Brain microvascular endothelial cell (primary cell): ENCODE results near the gene ANTXR1.

Source experiments
- DNase-seq: peaks from one replicate; pipeline ENCODE4 v3.0.0-alpha.2; 2020
- H3K27ac ChIP-seq: fragments of 250-450 bp; sonication (Bioruptor Pico); 2 replicates; pipeline ENCODE4 v1.5.1; 2020; ENCODE audit warnings: mild to moderate bottlenecking, moderate library complexity
- H3K27me3 ChIP-seq: fragments of 250-450 bp; sonication (Bioruptor Pico); replicated peaks from 2 replicates; pipeline ENCODE4 v1.5.1; 2020; ENCODE audit warnings: mild to moderate bottlenecking
- H3K36me3 ChIP-seq: fragments of 250-450 bp; sonication (Bioruptor Pico); replicated peaks from 2 replicates; pipeline ENCODE4 v1.5.1; 2020; ENCODE audit warnings: mild to moderate bottlenecking
- H3K4me3 ChIP-seq: 2 replicates; pipeline ENCODE4 v1.5.1; 2011; ENCODE audit warnings: low read depth, mild to moderate bottlenecking, control low read depth, low read length, moderate library complexity
- CTCF ChIP-seq: IDR thresholded peaks from 2 replicates; pipeline ENCODE4 v1.5.1; 2011; ENCODE audit warnings: low read depth, mild to moderate bottlenecking, moderate library complexity, low read length, control low read depth, inconsistent platforms; ENCODE audit errors: missing control alignments
- in situ Hi-C: cut with HindIII; loops from 2 replicates; pipeline ENCODE4 v1.10.0; 2017; ENCODE audit warnings: low sequenced_read_pairs, low pct_ligation_motif_present

The ANTXR1 gene

GRCh38 chr2:69168950-69169654, 156.1 kb downstream of the ANTXR1 start:
- no peaks in the 10 kb centered on the region for H3K36me3 ChIP-seq
- TF ChIP-seq CTCF = no peak
- no peak for DNase-seq
- no peak overlapping the region for H3K27ac ChIP-seq
- H3K27me3 ChIP-seq = no peaks in the 10 kb centered on the region
- no peak overlapping the region for H3K4me3 ChIP-seq
- in situ Hi-C loops = no loop called here

- no peaks in the 10 kb centered on the region for H3K36me3 ChIP-seq
- H3K4me3 ChIP-seq = no peak overlapping the region
- TF ChIP-seq CTCF = no peak
- H3K27ac ChIP-seq = no peak overlapping the region
- H3K27me3 ChIP-seq = no peaks in the 10 kb centered on the region
- DNase-seq = no peak
- in situ Hi-C loops = no loop called here
These were observed 156.8 kb downstream of the ANTXR1 start for GRCh38 chr2:69169655-69170389.

- Histone ChIP-seq H3K36me3 (no peaks in the 10 kb centered on the region), H3K4me3 (no peak overlapping the region), H3K27ac (no peak overlapping the region), H3K27me3 (no peaks in the 10 kb centered on the region)
- in situ Hi-C loops = no loop called here
- no peak for TF ChIP-seq CTCF
- DNase-seq = no peak
These were observed 157.7 kb downstream of the ANTXR1 start for GRCh38 chr2:69170661-69171060.

- DNase-seq = no peak
- TF ChIP-seq CTCF = no peak
- in situ Hi-C loops = no loop called here
These were observed 158.3 kb downstream of the ANTXR1 start for GRCh38 chr2:69171116-69171896.

GRCh38 chr2:69171897-69172525, 159.0 kb downstream of the ANTXR1 start:
- in situ Hi-C loops = no loop called here
- no peak overlapping the region for H3K27ac ChIP-seq
- H3K4me3 ChIP-seq = no peak overlapping the region
- TF ChIP-seq CTCF = no peak
- no peak for DNase-seq
- no peaks in the 10 kb centered on the region for H3K36me3 ChIP-seq
- H3K27me3 ChIP-seq = no peaks in the 10 kb centered on the region

More at GRCh38 chr2:69171116-69171896, 158.3 kb downstream of the ANTXR1 start:
- Histone ChIP-seq H3K4me3 (no peak overlapping the region), H3K27me3 (no peaks in the 10 kb centered on the region), H3K36me3 (no peaks in the 10 kb centered on the region), H3K27ac (no peak overlapping the region)
